ENCODE data around the gene TYK2. TPM values are rescaled to one million over a fixed set of nuclear protein-coding genes. Genes with fewer than 3 reads are reported as not detected.

The TYK2 gene
- total and polyA plus RNA-seq, 9 of the 15 experiments (the other 6 are each of a cell fraction or from before 2014, with no cell fraction given): 15.0 to 182 (median 85.9) TPM

DNA sequence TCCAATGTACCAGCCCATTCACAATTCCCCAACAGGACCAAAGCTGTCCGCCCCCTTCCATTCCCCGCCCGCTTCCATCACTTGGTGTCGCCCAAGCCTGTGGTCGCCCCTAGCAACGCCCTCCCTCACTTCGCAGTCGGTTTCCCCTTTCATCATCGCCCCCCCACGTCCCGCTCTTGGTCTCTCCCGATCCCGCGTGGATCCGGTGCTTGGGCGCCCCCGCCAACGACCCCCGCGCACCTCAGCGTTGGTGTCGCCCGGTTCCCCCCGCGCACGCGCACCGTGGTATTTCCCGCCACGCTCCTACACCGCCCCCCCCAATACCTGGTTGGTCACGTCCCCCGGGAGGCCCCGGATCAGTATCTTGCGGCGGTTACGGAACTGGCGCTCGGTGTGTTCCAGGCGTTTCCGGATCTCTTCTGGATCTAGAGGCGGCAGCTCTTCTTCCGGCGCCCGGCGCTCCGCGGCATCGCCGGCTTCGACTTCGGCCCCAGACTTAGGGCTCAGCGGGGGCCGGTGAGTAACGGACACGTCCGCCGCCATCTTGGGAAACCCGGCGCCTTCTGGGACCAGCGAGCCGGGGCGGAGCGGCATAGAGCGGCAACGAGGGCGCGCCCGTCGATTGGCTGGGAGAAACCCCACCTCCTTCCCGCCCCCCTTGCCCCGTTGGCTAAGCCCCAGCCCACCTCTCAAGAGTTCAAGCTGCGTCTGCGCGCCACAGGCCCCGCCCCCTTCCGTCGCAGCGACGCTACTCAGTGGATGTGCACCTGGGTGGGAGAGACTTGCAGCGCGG lies 47.2 kb downstream of the TYK2 start, which contains the start of gene RAVER1 (continued):
- TF ChIP-seq, protein P1, sequence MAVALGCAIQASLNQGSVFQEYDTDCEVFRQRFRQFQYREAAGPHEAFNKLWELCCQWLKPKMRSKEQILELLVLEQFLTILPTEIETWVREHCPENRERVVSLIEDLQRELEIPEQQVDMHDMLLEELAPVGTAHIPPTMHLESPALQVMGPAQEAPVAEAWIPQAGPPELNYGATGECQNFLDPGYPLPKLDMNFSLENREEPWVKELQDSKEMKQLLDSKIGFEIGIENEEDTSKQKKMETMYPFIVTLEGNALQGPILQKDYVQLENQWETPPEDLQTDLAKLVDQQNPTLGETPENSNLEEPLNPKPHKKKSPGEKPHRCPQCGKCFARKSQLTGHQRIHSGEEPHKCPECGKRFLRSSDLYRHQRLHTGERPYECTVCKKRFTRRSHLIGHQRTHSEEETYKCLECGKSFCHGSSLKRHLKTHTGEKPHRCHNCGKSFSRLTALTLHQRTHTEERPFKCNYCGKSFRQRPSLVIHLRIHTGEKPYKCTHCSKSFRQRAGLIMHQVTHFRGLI (CRISPR knock-in tag; IDR thresholded peaks at IDR 0.05): no peak
- TF ChIP-seq NR2C2 (CRISPR knock-in tag; IDR thresholded peaks at IDR 0.05) (peak; percentile 74; the same call in 1 of the 2 replicates), NR2C2 (tag; IDR thresholded peaks at IDR 0.05) (no peak), YBX1 (IDR thresholded peaks at IDR 0.05) (no peak), ZNF561 (CRISPR knock-in tag; conservative IDR thresholded peaks at IDR 0.05) (no peak), HLTF (IDR thresholded peaks at IDR 0.05) (peak; percentile 38; the same call in 1 of the 2 replicates), MTF1 (CRISPR knock-in tag; IDR thresholded peaks at IDR 0.05; ENCODE audit: borderline replicate concordance) (no peak), ZNF668 (CRISPR knock-in tag; IDR thresholded peaks at IDR 0.05) (no peak), ZNF165 (CRISPR knock-in tag; IDR thresholded peaks at IDR 0.05; ENCODE audit: borderline replicate concordance) (no peak), NCOA4 (IDR thresholded peaks at IDR 0.05; ENCODE audit: partially characterized antibody) (no peak), ZNF57 (CRISPR knock-in tag; IDR thresholded peaks at IDR 0.05) (no peak), CHD4 (IDR thresholded peaks at IDR 0.05; ENCODE audit: insufficient read depth, insufficient replicate concordance, low read depth, low read length, poor library complexity, severe bottlenecking) (no peak), DNMT1 (IDR thresholded peaks at IDR 0.05) (0 out of 2 replicates have a peak, but pooled peaks have one; percentile 63), ADNP (tag; IDR thresholded peaks at IDR 0.05) (no peak), OTX1 (CRISPR knock-in tag; IDR thresholded peaks at IDR 0.05) (peak; percentile 42; the same call in 1 of the 2 replicates)
- TF ChIP-seq, protein P2, sequence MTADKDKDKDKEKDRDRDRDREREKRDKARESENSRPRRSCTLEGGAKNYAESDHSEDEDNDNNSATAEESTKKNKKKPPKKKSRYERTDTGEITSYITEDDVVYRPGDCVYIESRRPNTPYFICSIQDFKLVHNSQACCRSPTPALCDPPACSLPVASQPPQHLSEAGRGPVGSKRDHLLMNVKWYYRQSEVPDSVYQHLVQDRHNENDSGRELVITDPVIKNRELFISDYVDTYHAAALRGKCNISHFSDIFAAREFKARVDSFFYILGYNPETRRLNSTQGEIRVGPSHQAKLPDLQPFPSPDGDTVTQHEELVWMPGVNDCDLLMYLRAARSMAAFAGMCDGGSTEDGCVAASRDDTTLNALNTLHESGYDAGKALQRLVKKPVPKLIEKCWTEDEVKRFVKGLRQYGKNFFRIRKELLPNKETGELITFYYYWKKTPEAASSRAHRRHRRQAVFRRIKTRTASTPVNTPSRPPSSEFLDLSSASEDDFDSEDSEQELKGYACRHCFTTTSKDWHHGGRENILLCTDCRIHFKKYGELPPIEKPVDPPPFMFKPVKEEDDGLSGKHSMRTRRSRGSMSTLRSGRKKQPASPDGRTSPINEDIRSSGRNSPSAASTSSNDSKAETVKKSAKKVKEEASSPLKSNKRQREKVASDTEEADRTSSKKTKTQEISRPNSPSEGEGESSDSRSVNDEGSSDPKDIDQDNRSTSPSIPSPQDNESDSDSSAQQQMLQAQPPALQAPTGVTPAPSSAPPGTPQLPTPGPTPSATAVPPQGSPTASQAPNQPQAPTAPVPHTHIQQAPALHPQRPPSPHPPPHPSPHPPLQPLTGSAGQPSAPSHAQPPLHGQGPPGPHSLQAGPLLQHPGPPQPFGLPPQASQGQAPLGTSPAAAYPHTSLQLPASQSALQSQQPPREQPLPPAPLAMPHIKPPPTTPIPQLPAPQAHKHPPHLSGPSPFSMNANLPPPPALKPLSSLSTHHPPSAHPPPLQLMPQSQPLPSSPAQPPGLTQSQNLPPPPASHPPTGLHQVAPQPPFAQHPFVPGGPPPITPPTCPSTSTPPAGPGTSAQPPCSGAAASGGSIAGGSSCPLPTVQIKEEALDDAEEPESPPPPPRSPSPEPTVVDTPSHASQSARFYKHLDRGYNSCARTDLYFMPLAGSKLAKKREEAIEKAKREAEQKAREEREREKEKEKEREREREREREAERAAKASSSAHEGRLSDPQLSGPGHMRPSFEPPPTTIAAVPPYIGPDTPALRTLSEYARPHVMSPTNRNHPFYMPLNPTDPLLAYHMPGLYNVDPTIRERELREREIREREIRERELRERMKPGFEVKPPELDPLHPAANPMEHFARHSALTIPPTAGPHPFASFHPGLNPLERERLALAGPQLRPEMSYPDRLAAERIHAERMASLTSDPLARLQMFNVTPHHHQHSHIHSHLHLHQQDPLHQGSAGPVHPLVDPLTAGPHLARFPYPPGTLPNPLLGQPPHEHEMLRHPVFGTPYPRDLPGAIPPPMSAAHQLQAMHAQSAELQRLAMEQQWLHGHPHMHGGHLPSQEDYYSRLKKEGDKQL (CRISPR knock-in tag; IDR thresholded peaks at IDR 0.05; ENCODE audit: borderline replicate concordance): no peak
- TF ChIP-seq, protein P3, sequence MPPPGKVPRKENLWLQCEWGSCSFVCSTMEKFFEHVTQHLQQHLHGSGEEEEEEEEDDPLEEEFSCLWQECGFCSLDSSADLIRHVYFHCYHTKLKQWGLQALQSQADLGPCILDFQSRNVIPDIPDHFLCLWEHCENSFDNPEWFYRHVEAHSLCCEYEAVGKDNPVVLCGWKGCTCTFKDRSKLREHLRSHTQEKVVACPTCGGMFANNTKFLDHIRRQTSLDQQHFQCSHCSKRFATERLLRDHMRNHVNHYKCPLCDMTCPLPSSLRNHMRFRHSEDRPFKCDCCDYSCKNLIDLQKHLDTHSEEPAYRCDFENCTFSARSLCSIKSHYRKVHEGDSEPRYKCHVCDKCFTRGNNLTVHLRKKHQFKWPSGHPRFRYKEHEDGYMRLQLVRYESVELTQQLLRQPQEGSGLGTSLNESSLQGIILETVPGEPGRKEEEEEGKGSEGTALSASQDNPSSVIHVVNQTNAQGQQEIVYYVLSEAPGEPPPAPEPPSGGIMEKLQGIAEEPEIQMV (tag; conservative IDR thresholded peaks at IDR 0.05; ENCODE audit: low read depth): no peak

Data from K562 (cell line).